ENCODE results near the gene CCDC149.

Gene CCDC149

GRCh38 chr4:24930151-24930550 lies 17.3 kb upstream of the CCDC149 start:
- no peak for TF ChIP-seq EZH2 (IDR thresholded peaks at IDR 0.05; ENCODE audit: borderline replicate concordance, low read length)
- TF ChIP-seq CTCF (IDR thresholded peaks at IDR 0.05; ENCODE audit: low read length), result no peak

GRCh38 chr4:24928708-24929107 lies 15.9 kb upstream of the CCDC149 start:
- Histone ChIP-seq H3K27me3 (ENCODE audit: insufficient read depth, low read length) (no peaks in the 10 kb centered on the region), H3K4me3 (ENCODE audit: low read depth, low read length, poor library complexity, severe bottlenecking) (no peak overlapping the region), H4K20me1 (ENCODE audit: insufficient read depth, low read length) (no peaks in the 10 kb centered on the region), H3K27ac (ENCODE audit: low read depth, low read length, poor library complexity, severe bottlenecking) (no peak overlapping the region), H3K79me2 (ENCODE audit: insufficient read depth, low read length) (no peaks in the 10 kb centered on the region), H3K9me3 (ENCODE audit: low read length) (no peaks in the 10 kb centered on the region), H3K4me2 (ENCODE audit: low read length) (no peak overlapping the region), H3K36me3 (ENCODE audit: insufficient read depth, low read length) (no peaks in the 10 kb centered on the region), H3K9ac (ENCODE audit: low read length) (no peak overlapping the region), H3K4me1 (ENCODE audit: insufficient read depth, low read length, severe bottlenecking) (no peaks in the 10 kb centered on the region), H3F3A (ENCODE audit: insufficient read depth, low read length) (no peaks in the 10 kb centered on the region), H2AFZ (ENCODE audit: low read length) (no peak overlapping the region), H3K9me2 (ENCODE audit: low read depth, low read length) (no peaks in the 10 kb centered on the region)
- no peak for TF ChIP-seq CTCF (IDR thresholded peaks at IDR 0.05; ENCODE audit: low read length)
- no peak for TF ChIP-seq EZH2 (IDR thresholded peaks at IDR 0.05; ENCODE audit: borderline replicate concordance, low read length)

More at GRCh38 chr4:24930151-24930550, 17.3 kb upstream of the CCDC149 start:
- Histone ChIP-seq H3K9me3 (ENCODE audit: low read length) (no peaks in the 10 kb centered on the region), H3K79me2 (ENCODE audit: insufficient read depth, low read length) (no peaks in the 10 kb centered on the region), H3K4me3 (ENCODE audit: low read depth, low read length, poor library complexity, severe bottlenecking) (no peak overlapping the region), H3K36me3 (ENCODE audit: insufficient read depth, low read length) (no peaks in the 10 kb centered on the region), H3K9ac (ENCODE audit: low read length) (no peak overlapping the region), H3K27me3 (ENCODE audit: insufficient read depth, low read length) (no peaks in the 10 kb centered on the region), H3K9me2 (ENCODE audit: low read depth, low read length) (no peaks in the 10 kb centered on the region), H2AFZ (ENCODE audit: low read length) (no peak overlapping the region), H4K20me1 (ENCODE audit: insufficient read depth, low read length) (no peaks in the 10 kb centered on the region), H3K27ac (ENCODE audit: low read depth, low read length, poor library complexity, severe bottlenecking) (no peak overlapping the region), H3F3A (ENCODE audit: insufficient read depth, low read length) (no peaks in the 10 kb centered on the region), H3K4me1 (ENCODE audit: insufficient read depth, low read length, severe bottlenecking) (no peaks in the 10 kb centered on the region), H3K4me2 (ENCODE audit: low read length) (no peak overlapping the region)

- Histone ChIP-seq H3K4me1 (ENCODE audit: insufficient read depth, low read length, severe bottlenecking) (no peaks in the 10 kb centered on the region), H3K4me2 (ENCODE audit: low read length) (no peak overlapping the region), H3K36me3 (ENCODE audit: insufficient read depth, low read length) (no peaks in the 10 kb centered on the region)
Measured at GRCh38 chr4:24927049-24927448, 14.2 kb upstream of the CCDC149 start.

More at GRCh38 chr4:24927049-24927448, 14.2 kb upstream of the CCDC149 start:
- no peaks in the 10 kb centered on the region for H3K9me2 ChIP-seq (ENCODE audit: low read depth, low read length)
- no peaks in the 10 kb centered on the region for H4K20me1 ChIP-seq (ENCODE audit: insufficient read depth, low read length)
- H3K27ac ChIP-seq (ENCODE audit: low read depth, low read length, poor library complexity, severe bottlenecking), result no peak overlapping the region
- H3K79me2 ChIP-seq (ENCODE audit: insufficient read depth, low read length), result no peaks in the 10 kb centered on the region
- H2AFZ ChIP-seq (ENCODE audit: low read length), result no peak overlapping the region
- H3K27me3 ChIP-seq (ENCODE audit: insufficient read depth, low read length), result no peaks in the 10 kb centered on the region
- H3F3A ChIP-seq (ENCODE audit: insufficient read depth, low read length), result no peaks in the 10 kb centered on the region
- no peak overlapping the region for H3K9ac ChIP-seq (ENCODE audit: low read length)
- TF ChIP-seq CTCF (IDR thresholded peaks at IDR 0.05; ENCODE audit: low read length) (no peak), EZH2 (IDR thresholded peaks at IDR 0.05; ENCODE audit: borderline replicate concordance, low read length) (no peak)
- no peak overlapping the region for H3K4me3 ChIP-seq (ENCODE audit: low read depth, low read length, poor library complexity, severe bottlenecking)
- no peaks in the 10 kb centered on the region for H3K9me3 ChIP-seq (ENCODE audit: low read length)
